ENCODE measurements around the gene HTR4. TPM values are rescaled to one million over a fixed set of nuclear protein-coding genes. Genes with fewer than 3 reads are reported as not detected.

HTR4 gene
- total and polyA plus RNA-seq, 2 of the 4 experiments (the other 2 are of a cell fraction), result not detected

DNA sequence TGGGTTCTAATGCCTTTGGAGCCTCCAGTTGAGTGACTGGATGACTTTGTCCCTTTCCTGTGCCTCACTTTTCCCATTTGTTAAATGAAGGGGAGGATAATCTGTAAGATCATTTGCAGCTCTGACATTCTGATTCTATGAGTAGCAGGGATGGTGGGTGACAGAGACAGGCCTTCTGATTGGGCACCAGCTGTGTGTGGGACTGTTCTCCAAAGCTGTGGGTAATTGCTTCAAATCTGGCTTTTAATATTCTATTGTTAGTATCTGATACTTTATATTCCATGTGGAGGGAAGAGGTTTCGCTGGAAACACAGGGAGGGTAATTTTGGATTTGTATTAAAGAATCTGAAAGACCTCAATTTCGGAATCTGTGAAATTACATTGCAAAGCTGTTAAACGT is 167.9 kb downstream of the HTR4 start:
- Histone ChIP-seq H3K23ac (ENCODE audit: low read depth, low read length) (no peak overlapping the region), H2BK120ac (ENCODE audit: low read depth, low read length) (no peak overlapping the region), H3K9me3 (ENCODE audit: control insufficient read depth, insufficient read depth, low read length) (no peaks in the 10 kb centered on the region), H2BK20ac (ENCODE audit: low read depth, low read length) (no peak overlapping the region), H3K4me2 (ENCODE audit: low read depth, low read length) (no peak overlapping the region), H2BK5ac (ENCODE audit: low read depth, low read length, poor library complexity, severe bottlenecking) (no peak overlapping the region), H3K9ac (ENCODE audit: low read depth, low read length) (no peak overlapping the region), H2BK15ac (ENCODE audit: low read depth, low read length) (no peak overlapping the region), H3K27me3 (ENCODE audit: control insufficient read depth, insufficient read depth, low read length) (peaks cover 14% of the 10 kb centered on the region), H3K9me1 (ENCODE audit: insufficient read depth, low read length) (no peaks in the 10 kb centered on the region), H4K5ac (ENCODE audit: low read depth, low read length) (no peak overlapping the region), H3K36me3 (ENCODE audit: control insufficient read depth, insufficient read depth, low read length) (no peaks in the 10 kb centered on the region), H3K27ac (ENCODE audit: insufficient read depth, low read length) (no peak overlapping the region), H4K20me1 (ENCODE audit: insufficient read depth, low read length) (no peaks in the 10 kb centered on the region), H3K14ac (replicated peaks; ENCODE audit: low read depth, low read length) (no peak overlapping the region), H3K79me1 (ENCODE audit: low read depth in 1 of 2, low read length in 2 of 2) (no peaks in the 10 kb centered on the region), H3K56ac (ENCODE audit: extremely low read depth, insufficient read depth, low read length) (no peak overlapping the region), H4K8ac (ENCODE audit: low read depth in 2 of 2, low read length in 2 of 2) (no peak overlapping the region), H3K18ac (ENCODE audit: low read depth, low read length) (no peak overlapping the region), H2AK9ac (replicated peaks; ENCODE audit: low read depth, low read length, poor library complexity) (no peak overlapping the region), H3K4ac (ENCODE audit: low read depth, low read length) (no peak overlapping the region), H3K4me1 (ENCODE audit: control insufficient read depth, insufficient read depth, low read length) (no peaks in the 10 kb centered on the region), H2AFZ (replicated peaks; ENCODE audit: low read length, poor library complexity) (no peak overlapping the region), H3K4me3 (ENCODE audit: insufficient read depth, low read depth, low read length) (no peak overlapping the region), H4K91ac (ENCODE audit: insufficient read depth, low read depth, low read length) (no peak overlapping the region), H2AK5ac (ENCODE audit: low read depth, low read length) (no peak overlapping the region)
- POLR2A ChIA-PET (ENCODE audit: unreplicated experiment), result no interaction called here
- TF ChIP-seq, protein P1, sequence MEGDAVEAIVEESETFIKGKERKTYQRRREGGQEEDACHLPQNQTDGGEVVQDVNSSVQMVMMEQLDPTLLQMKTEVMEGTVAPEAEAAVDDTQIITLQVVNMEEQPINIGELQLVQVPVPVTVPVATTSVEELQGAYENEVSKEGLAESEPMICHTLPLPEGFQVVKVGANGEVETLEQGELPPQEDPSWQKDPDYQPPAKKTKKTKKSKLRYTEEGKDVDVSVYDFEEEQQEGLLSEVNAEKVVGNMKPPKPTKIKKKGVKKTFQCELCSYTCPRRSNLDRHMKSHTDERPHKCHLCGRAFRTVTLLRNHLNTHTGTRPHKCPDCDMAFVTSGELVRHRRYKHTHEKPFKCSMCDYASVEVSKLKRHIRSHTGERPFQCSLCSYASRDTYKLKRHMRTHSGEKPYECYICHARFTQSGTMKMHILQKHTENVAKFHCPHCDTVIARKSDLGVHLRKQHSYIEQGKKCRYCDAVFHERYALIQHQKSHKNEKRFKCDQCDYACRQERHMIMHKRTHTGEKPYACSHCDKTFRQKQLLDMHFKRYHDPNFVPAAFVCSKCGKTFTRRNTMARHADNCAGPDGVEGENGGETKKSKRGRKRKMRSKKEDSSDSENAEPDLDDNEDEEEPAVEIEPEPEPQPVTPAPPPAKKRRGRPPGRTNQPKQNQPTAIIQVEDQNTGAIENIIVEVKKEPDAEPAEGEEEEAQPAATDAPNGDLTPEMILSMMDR (conservative IDR thresholded peaks at IDR 0.05; ENCODE audit: low read depth, low read length), result no peak
- TF ChIP-seq CEBPB (IDR thresholded peaks at IDR 0.05; ENCODE audit: low read depth, low read length) (no peak), SMC3 (IDR thresholded peaks at IDR 0.05; ENCODE audit: low read depth, low read length) (no peak), RAD21 (IDR thresholded peaks at IDR 0.05; ENCODE audit: low read length) (no peak), RFX5 (IDR thresholded peaks at IDR 0.05; ENCODE audit: low read depth, low read length) (no peak), POLR2A (IDR thresholded peaks at IDR 0.05; ENCODE audit: low read depth, low read length) (no peak)
- ATAC-seq (ENCODE audit: low read depth), result no peak
- dilution Hi-C loops (cut with HindIII; ENCODE audit: low sequenced_read_pairs, unreplicated experiment) (no loop called here), in situ Hi-C loops (cut with MboI; ENCODE audit: low sequenced_read_pairs) (no loop called here), intact Hi-C loops (cut with micrococcal nuclease) (no loop called here)
- WGBS, 2 experiments (ENCODE audit: extremely low coverage in 2 of 2, insufficient read length in 1 of 2), result 70% methylated on average over 2 of the region's 3 CpGs; no CpG with 5 or more reads in 1 of the 2 experiments
- DNase-seq, result no peak
- BruUV-seq (replicated peaks), result no TSS peak
- CTCF ChIA-PET, result no interaction called here

All from IMR-90 (cell line).